Stomach (tissue), 9 donors: ENCODE results near the gene NCOA4. TPM values are rescaled to one million over a fixed set of nuclear protein-coding genes. Genes with fewer than 3 reads are reported as not detected.

ENCODE experiments used
- DNase-seq, 2 donors: peaks; one replicate each; pipeline versions ENCODE4 v3.0.0 to v3.0.0-alpha.2; 2013 to 2019
- H3K27ac ChIP-seq, 5 donors: fragments of 200-600 bp in 4 of 5; sonication (generic) in 4 of 5; one replicate each; pipeline ENCODE4 v1.5.1; 2013 to 2019; ENCODE audit warnings: mild to moderate bottlenecking in 1 of 5, moderate library complexity in 1 of 5
- H3K27me3 ChIP-seq, 3 donors: fragments of 200-600 bp; sonication (generic); one replicate each; pipeline ENCODE4 v1.5.1; 2017 to 2019; ENCODE audit warnings: mixed run types in 1 of 3
- H3K36me3 ChIP-seq, 4 donors: fragments of 200-600 bp; sonication (generic); 1 replicate in 3 of 4; 2 replicates in 1 of 4; pipeline ENCODE4 v1.5.1; 2016 to 2019
- H3K4me1 ChIP-seq, 4 donors: fragments of 200-600 bp; sonication (generic); one replicate each; pipeline ENCODE4 v1.5.1; 2016 to 2019
- H3K4me3 ChIP-seq, 4 donors: fragments of 200-600 bp; sonication (generic) in 3 of 4; one replicate each; pipeline ENCODE4 v1.5.1; 2016 to 2019; ENCODE audit warnings: mild to moderate bottlenecking in 1 of 4
- H3K9me3 ChIP-seq, 4 donors: fragments of 200-600 bp; sonication (generic); one replicate each; pipeline ENCODE4 v1.5.1; 2016 to 2019
- EP300 ChIP-seq: sonication (generic); formaldehyde crosslinking; IDR thresholded peaks from one replicate; pipeline ENCODE4 v1.6.1; 2017; ENCODE audit warnings: antibody characterized with exemption
- POLR2A ChIP-seq, 4 donors: fragments of 450-650 bp; IDR thresholded peaks; one replicate each; pipeline ENCODE4 v1.6.1; 2016; ENCODE audit warnings: antibody characterized with exemption in 4 of 4, control low read depth in 2 of 4, mild to moderate bottlenecking in 1 of 4, moderate library complexity in 1 of 4
- POLR2AphosphoS5 ChIP-seq, 3 donors: sonication (generic); formaldehyde crosslinking; IDR thresholded peaks; one replicate each; pipeline ENCODE4 v1.6.1; 2016; ENCODE audit warnings: antibody characterized with exemption in 3 of 3
- WGBS, 5 donors: extraction: QIAGEN DNeasy Blood & Tissue Kit in 3 of 5; methylation state at CpG; one replicate each; pipeline versions ENCODE4 v1.1.5 to v1.1.7; 2013 to 2018; 5-methylcytosine and 5-hydroxymethylcytosine counted together
- intact Hi-C: fragments of 100-400 bp; cut with DNase I; formaldehyde crosslinking; loops from one replicate; pipeline ENCODE4 v1.15.1; 2023; ENCODE audit warnings: low total_unique reads
- polyA plus RNA-seq, 3 donors: library from polyadenylated mRNA; stranded (reverse); fragments of 200-250 nt; gene quantifications; one replicate each; pipeline ENCODE4 v1.2.3, GENCODE V29; 2013
- total RNA-seq, 5 donors: library from RNA; depleted of rRNA; stranded (reverse); fragments of >200 nt; gene quantifications; one replicate each; pipeline versions ENCODE4 v1.1.0 to v1.2.3, GENCODE V29; 2014 to 2016
- TF ChIP-seq, protein P1 (sequence below), 7 experiments: fragments of 450-650 bp in 4 of 7; fragments of 200-600 bp in 3 of 7; sonication (generic) in 3 of 7; IDR thresholded peaks; one replicate each; pipeline ENCODE4 v1.5.1; 2016 to 2019; ENCODE audit warnings: antibody characterized with exemption in 7 of 7, control low read depth in 2 of 7, mild to moderate bottlenecking in 1 of 7
- donor health status: healthy with polysubstance abuse.
- donor health status: Bipolar disorder and iron deficiency.
- donor health status: healthy.

NCOA4 gene
- total and polyA plus RNA-seq, 8 donors, result 35.7 to 260 (median 83.0) TPM

DNA sequence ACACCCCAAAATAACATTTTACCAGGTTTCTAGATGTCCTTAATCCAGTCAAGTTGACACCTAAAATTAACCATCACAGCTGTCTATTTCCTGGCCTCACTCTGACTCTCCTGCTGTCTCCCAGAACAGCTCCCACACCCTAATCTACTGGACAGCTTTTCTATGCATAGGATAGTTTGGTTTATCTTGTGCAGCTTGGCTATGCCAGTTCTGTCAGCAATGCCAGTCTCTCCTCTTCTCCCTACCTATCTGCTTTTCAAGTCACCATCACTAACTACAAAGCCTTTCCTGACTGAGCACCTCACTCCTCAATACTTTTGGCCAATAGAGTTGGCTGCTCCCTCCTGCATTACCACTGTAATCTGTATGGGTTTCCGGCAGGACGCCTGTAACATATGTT is 5.0 kb downstream of the NCOA4 start:
- Histone ChIP-seq H3K4me1 (peaks cover 63 to 95% (median 88%) of the 10 kb centered on the region in 4 donors), H3K27me3 (no peaks in the 10 kb centered on the region), H3K36me3 (no peaks in the 10 kb centered on the region), H3K27ac (peak overlapping the region in 2 of 5 donors; percentile 43 to 48), H3K4me3 (no peak overlapping the region), H3K9me3 (no peaks in the 10 kb centered on the region)
- 75 to 89% (median 77%) methylated on average over 2 of the region's 2 CpGs for WGBS, 5 donors
- TF ChIP-seq EP300 (no peak), POLR2AphosphoS5 (IDR thresholded peaks at IDR 0.05) (no peak), POLR2A (IDR thresholded peaks at IDR 0.05) (no peak)
- TF ChIP-seq, protein P1, sequence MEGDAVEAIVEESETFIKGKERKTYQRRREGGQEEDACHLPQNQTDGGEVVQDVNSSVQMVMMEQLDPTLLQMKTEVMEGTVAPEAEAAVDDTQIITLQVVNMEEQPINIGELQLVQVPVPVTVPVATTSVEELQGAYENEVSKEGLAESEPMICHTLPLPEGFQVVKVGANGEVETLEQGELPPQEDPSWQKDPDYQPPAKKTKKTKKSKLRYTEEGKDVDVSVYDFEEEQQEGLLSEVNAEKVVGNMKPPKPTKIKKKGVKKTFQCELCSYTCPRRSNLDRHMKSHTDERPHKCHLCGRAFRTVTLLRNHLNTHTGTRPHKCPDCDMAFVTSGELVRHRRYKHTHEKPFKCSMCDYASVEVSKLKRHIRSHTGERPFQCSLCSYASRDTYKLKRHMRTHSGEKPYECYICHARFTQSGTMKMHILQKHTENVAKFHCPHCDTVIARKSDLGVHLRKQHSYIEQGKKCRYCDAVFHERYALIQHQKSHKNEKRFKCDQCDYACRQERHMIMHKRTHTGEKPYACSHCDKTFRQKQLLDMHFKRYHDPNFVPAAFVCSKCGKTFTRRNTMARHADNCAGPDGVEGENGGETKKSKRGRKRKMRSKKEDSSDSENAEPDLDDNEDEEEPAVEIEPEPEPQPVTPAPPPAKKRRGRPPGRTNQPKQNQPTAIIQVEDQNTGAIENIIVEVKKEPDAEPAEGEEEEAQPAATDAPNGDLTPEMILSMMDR (IDR thresholded peaks at IDR 0.05), result no peak
- intact Hi-C loops, result no loop called here
- DNase-seq, result no peak

DNA sequence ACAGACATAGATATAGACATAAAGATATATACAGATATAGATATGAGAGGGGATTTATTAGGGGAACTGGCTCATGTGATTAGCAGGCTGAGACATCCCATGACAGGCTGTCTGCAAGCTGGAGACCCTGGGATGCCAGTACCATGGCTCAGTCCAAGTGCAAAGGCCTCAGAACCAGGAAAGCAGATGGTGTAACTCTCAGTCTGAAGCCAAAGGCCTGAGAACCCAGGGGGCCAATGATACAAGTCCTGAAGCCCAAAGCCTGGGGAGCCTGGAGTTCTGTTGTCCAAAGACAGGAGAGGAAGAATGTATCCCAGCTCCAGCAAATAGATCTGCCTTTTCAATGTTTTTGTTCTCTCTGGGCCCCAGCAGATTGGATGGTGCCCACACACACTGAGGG is 5.5 kb downstream of the NCOA4 start:
- peak overlapping the region in 3 of 5 donors; percentile 17 to 48 (median 43) for H3K27ac ChIP-seq
- H3K9me3 ChIP-seq, result no peaks in the 10 kb centered on the region
- intact Hi-C loops, result no loop called here
- H3K36me3 ChIP-seq, result no peaks in the 10 kb centered on the region
- no peak overlapping the region for H3K4me3 ChIP-seq
- H3K4me1 ChIP-seq, result peaks cover 68 to 100% (median 91%) of the 10 kb centered on the region in 4 donors
- TF ChIP-seq, protein P1 (IDR thresholded peaks at IDR 0.05), result no peak
- no peak for TF ChIP-seq POLR2A (IDR thresholded peaks at IDR 0.05)
- no peak for TF ChIP-seq EP300
- TF ChIP-seq POLR2AphosphoS5 (IDR thresholded peaks at IDR 0.05), result no peak
- H3K27me3 ChIP-seq, result no peaks in the 10 kb centered on the region
- no peak for DNase-seq

DNA sequence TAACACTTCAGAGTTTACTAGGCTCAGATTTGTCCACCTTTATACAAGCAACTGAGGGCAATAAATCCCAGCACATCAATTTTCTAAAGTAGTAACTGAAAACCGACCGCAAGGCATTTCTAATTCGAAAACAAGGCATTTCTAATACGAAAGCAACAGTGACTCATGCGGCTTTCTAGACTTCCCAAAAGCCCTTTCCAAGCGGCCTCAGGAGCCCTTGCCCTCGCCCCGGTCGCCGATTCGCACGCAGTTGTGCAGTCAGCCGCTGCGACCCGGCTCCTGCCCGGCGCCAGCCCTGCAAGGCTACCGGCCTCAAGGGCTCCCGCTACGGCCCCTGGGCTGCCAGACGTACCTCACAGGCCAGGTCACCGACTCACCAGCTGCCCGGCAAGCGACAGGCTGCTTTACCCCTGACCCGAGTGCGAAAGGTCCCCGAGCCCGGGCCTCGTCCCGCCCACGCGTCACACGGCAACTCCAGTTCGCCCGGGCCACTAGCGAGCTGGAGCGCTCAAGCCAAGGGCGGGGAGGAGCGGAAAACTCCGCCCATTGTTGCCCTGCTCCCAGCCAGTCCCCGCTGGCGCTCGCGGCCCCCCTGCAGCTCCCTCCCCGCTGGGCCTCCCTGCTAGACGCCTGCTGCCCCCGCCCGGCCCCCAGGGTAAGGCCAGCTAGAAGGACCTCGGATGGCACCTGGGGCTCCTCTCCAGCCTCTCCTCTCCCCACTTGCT is 7.3 kb downstream of the NCOA4 start:
- peak in 2 of 3 donors; percentile 43 to 61 for TF ChIP-seq POLR2AphosphoS5 (IDR thresholded peaks at IDR 0.05)
- TF ChIP-seq EP300, result no peak
- TF ChIP-seq, protein P1 (IDR thresholded peaks at IDR 0.05), result peak in 1 of 7 experiments; percentile 20
- peak overlapping the region; percentile 78 to 93 (median 89) for H3K27ac ChIP-seq
- H3K9me3 ChIP-seq, result no peaks in the 10 kb centered on the region
- peak; percentile 91 to 96 for DNase-seq
- no peaks in the 10 kb centered on the region for H3K27me3 ChIP-seq
- WGBS, 5 donors, result 1 to 3% (median 1%) methylated on average over 26 to 49 of the region's 49 CpGs
- intact Hi-C loops, result no loop called here
- peak overlapping the region; percentile 56 to 64 (median 58) for H3K4me3 ChIP-seq
- H3K36me3 ChIP-seq, result peaks cover 0 to 7% (median 0%) of the 10 kb centered on the region in 4 donors
- H3K4me1 ChIP-seq, result peaks cover 74 to 100% (median 92%) of the 10 kb centered on the region in 4 donors

DNA sequence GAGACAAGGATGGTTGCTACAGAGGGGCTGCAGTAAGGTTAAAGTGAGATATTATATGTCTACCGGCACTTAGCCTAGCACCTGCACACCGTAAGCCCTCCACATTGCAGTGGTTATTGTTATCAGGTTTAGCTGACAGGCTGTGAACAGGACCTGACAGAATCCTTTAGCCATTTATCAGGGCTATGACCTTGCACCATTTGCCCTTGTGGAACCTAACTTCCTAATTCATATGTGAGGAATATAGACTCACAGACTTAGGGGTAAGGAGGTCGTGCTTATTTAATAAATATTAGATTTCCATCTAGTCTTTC is 10.1 kb downstream of the NCOA4 start:
- Histone ChIP-seq H3K36me3 (peaks cover 0 to 18% (median 12%) of the 10 kb centered on the region in 4 donors), H3K27me3 (no peaks in the 10 kb centered on the region), H3K27ac (peak overlapping the region in 4 of 5 donors; percentile 14 to 93 (median 39)), H3K4me3 (no peak overlapping the region), H3K9me3 (no peaks in the 10 kb centered on the region), H3K4me1 (peaks cover 55 to 99% (median 71%) of the 10 kb centered on the region in 4 donors)
- TF ChIP-seq, protein P1 (IDR thresholded peaks at IDR 0.05), result no peak
- TF ChIP-seq EP300 (no peak), POLR2A (IDR thresholded peaks at IDR 0.05) (no peak), POLR2AphosphoS5 (IDR thresholded peaks at IDR 0.05) (no peak)
- intact Hi-C loops, result no loop called here
- 50 to 72% (median 65%) methylated on average over 3 of the region's 3 CpGs for WGBS, 5 donors
- DNase-seq, result peak in 1 of 2 donors; percentile 6
